ENCODE measurements around the gene IL18R1.
"Not testable (repeated sequence)": the region's sequence is repeated elsewhere in the genome, so short reads cannot be mapped to it uniquely, and the experiment has no call there.

Gene IL18R1

GRCh38 chr2:102355526-102356380 lies at the start of gene IL18R1:
IL18R1 (plus strand) TSS chr2:102355796; CDS start chr2:102362661, 6,865 bp downstream.
- peak; percentile 34 for DNase-seq

- no peak for DNase-seq
These were observed 49.5 kb upstream of the IL18R1 start for GRCh38 chr2:102306125-102306524.

DNA sequence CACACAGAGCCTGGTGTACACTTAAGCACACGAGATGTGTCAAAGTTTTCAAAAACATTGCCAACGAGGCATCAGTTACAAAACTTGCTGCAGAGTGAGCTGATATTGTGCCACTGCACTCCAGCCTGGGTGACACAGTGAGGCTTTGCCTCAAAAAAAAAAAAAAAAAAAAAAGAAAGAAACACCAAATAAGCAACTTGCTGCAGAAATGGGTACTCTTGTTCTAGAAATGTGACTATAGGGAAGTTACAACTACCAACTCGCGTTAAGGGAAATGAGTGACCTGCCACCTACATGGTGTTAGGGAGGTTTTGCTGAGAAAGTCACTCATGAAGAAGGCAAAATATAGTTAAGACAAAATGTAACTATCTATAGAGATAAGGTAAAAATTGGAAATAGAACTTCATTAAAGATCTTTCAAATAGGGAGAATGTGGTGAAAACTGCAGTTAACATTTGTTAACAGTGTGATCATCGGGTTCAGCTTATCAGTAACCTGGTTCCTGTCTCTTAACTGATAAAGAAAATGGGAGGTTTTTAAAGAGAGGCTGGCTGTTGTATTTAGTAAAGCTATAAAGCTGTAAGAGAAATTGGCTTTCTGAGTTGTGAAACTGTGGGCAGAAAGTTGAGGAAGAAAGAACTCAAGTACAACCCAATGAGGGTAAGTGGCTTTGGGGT lies 44.5 kb upstream of the IL18R1 start, which contains the start of gene IL1RL1:
TSS of gene IL1RL1 (plus strand) at position 600 of the 677 bp plus-strand sequence. CDS start 26,702 bp downstream, outside the sequence.
- DNase-seq, result no peak

GRCh38 chr2:102313025-102313424 lies 42.6 kb upstream of the IL18R1 start:
- no peak for DNase-seq

- no peak for DNase-seq
These were observed 42.1 kb upstream of the IL18R1 start for GRCh38 chr2:102313471-102313870.

DNA sequence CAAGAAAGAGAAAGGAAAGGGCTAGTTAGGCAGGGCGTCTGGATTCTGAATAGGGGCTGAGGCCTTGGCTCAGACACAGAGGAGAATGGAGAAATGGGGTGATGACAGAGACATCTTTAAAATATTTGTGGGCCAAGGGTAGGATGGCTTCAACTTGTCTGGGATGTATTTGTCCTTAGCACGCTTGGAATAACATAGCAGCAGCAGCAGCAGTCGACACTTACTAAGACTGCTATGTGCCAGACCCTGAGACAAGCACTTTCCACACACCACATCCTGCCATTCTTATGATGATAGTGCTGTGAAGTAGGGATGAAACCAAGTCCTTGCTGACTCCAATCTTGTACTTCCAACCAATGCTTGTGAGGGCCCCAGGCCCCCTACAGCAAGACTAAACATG lies 41.6 kb upstream of the IL18R1 start:
- no peak for DNase-seq

GRCh38 chr2:102315921-102316320 lies 39.7 kb upstream of the IL18R1 start:
- DNase-seq, result no peak

GRCh38 chr2:102317715-102318114 lies 37.9 kb upstream of the IL18R1 start:
- no peak for DNase-seq

- DNase-seq, result no peak
These were observed 37.2 kb upstream of the IL18R1 start for GRCh38 chr2:102318437-102318836.

GRCh38 chr2:102321941-102322719 lies 33.5 kb upstream of the IL18R1 start:
- no peak for DNase-seq

GRCh38 chr2:102324914-102325313 lies 30.7 kb upstream of the IL18R1 start:
- not testable (repeated sequence) for DNase-seq

DNA sequence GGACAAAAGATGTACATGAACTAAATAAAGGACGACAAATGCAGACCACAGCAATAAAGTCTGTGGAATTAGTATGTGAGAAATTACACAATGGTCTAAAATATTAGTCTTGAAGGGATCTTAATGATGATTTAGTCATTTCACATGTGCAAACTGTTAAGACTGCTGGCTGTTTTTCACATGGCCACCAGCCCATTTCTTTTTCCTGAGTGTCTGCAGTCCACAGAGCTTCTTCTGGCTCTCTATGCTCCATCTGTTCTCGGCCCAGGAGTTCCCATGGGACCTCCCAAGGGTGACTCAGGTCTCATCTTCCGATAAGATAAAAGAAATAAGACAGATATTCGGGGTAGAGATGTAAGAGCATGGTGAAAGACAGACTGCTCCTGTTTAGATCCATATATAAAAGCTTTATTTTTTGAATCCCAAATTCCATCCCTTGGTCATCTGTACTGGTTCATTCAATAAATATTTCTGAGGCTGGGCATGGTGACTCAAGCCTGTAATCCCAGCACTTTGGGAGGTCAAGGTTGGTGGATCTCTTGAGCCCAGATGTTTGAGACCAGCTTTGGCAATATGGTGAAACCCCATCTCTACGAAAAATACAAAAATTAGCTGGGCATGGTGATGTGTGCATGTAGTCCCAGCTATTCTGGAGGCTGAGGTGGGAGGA lies 24.1 kb upstream of the IL18R1 start:
- DNase-seq, result no peak

DNA sequence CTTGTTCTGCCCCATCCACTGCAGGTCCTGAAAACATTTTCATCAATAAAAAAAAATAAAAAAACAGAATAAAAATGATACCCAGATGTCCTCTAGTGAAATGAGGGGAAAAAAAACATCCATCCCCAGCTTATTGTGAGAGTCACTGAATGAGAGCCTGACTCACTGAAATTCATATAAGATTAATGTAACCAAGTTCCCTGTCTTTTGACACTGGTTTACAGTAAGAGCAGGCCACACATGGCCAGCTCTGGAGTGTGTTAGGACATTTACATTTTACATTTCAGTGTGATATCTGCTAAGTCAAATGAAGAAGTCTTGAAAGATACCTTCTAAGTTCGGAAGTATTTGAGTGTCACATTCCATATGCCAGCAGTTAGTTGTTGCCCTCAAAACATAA lies 21.1 kb upstream of the IL18R1 start:
- no peak for DNase-seq

GRCh38 chr2:102335871-102336366 lies 19.7 kb upstream of the IL18R1 start:
- DNase-seq, result no peak

DNA sequence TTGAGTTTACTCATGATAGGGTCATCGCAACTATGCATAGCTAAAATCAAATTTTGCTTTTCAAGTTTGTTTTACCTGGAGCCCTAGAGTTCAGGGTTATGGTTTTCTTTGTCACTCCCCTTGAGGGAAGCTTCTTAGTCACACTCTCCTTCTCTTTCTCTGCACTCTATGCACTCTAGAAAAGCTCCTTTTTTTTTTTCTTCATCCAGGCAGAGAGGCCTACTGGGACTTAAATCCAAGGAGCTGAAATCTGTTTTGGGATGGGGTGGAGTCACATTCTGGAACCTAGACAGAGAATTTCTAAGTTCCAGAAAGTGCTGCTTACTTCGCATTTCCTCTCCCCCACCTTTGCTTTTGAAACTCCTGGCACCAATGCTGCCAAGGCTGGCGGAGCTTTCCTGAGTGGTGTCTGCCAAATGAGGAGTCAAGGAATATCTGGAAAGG lies 19.1 kb upstream of the IL18R1 start:
- no peak for DNase-seq

DNA sequence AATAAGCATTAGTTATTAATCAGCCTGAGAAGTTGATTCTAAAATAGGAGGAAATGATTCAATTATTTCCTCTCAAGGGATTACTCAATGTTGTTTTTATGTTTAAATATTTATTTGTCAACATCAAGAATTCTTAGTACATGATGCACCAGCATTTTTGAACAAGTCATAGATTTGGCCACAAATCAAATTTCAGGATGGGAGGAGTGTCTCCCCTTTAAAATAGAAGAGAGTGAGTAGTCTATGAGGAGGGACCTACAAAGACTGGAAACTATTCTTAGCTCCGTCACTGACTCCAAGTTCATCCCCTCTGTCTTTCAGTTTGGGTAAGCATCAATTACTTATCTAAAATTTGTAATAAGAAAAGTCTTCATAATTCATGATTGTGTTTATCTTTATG lies 18.6 kb upstream of the IL18R1 start:
- no peak for DNase-seq

DNA sequence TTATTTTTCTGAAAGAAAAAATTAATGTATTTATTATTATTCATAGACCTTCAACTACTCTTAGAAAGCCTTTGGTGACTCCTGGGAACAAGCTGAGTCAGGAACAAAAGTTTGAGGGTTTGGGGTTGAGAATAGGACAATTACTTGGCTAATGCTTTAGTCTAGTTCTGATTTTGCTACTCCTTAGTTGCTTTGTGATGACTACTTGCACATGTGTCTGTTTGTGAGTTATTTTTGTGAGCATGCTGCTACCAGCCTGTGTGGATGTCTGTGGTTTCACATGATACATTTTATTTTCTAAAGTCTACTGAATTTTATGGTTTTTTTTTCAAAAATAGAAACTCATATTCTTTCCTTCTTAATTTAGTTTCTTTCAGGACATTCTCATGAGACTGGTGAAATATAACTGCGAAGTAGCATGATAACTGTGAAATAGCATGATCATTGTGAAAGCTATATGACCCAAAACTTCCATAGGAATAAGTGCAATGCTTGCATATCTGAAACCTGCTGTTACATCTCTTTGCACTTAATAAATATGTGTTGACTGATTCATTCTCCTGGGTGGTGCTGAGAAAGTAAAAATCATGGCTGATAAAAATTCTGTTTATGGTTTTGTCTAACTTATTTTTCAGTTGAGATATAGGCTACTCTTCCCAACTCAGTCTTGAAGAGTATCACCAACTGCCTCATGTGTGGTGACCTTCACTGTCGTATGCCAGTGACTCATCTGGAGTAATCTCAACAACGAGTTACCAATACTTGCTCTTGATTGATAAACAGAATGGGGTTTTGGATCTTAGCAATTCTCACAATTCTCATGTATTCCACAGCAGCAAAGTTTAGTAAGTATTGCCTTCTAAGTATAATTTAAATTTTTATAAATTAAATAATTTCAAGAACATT lies 17.9 kb upstream of the IL18R1 start:
- DNase-seq, result no peak

DNA sequence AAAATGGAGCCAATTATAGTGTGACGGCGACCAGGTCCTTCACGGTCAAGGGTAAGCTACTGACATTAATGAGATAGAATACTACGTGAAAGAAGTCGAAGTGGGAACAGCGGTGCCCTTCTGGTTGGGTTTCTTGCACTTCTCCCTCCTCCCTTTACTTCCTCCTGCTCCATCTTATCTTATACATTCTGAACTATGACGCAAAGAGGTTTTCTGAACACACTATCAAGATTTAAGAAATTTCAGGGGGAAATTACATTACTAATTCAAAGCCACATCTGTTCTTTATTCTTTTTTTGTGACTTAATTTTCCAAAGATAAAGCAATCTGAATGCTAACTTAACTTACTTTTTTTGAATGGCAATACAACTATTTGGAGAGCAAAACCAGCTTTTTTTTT lies 14.8 kb upstream of the IL18R1 start:
- no peak for DNase-seq

DNA sequence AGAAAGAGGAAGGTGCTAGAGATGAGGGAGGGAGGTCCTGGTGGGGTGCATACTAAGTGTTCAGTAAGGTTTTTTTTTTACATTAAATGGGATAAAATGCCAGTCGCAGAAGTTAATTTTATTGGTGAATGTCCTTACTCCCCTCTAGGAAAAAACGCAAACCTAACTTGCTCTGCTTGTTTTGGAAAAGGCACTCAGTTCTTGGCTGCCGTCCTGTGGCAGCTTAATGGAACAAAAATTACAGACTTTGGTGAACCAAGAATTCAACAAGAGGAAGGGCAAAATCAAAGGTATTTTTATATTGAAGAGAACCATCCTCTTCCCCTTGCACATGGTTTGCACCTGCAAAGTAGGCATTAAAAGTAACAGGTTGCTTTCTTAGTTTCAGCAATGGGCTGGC lies 12.7 kb upstream of the IL18R1 start:
- no peak for DNase-seq

DNA sequence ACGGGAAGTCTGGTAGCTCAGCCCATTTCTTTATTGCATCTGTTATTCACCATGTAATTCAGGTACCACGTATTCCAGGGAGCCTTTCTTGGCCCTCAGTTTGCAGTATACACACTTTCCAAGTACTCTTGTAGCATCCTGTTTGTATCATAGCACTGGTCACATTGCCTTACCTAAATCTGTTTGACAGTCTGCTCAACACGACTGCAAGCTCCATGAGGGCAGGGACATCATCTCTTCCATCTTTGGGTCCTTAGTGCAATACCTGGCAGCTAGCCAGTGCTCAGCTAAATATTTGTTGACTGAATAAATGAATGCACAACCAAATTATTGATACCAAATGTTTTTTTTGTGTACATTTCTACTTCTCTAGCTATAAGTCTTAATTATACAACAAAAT lies 11.2 kb upstream of the IL18R1 start:
- DNase-seq, result no peak

DNA sequence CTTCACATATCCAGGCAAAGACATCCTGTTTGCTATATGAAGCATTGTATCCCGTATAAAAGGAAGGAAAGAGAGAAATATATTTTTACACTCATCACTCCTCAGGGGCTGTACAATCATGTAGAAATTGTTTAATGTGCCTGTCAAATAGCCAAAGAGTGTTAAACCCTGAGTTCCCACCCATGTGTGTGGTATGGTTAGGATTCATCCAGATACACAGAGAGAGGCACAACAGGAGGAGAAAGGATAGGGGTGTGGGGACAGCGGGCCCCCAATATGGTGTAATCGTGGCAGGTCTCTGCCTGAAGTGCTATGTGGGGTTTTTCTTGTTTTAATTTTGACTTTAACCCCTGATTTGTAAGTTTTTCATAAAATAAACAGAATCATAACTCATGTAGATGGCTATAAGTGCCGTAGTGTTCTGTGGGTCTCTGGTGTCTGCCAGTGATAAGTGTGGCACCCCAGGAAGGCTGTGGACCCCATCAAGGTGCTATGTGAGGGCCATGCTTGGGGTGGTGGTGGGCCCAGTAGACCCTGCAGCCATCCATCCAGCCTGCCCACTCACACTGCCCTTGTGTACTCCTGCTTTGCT lies 10.2 kb upstream of the IL18R1 start:
- no peak for DNase-seq
